ENCODE data around the gene SRGAP1. TPM values are rescaled to one million over a fixed set of nuclear protein-coding genes. Genes with fewer than 3 reads are reported as not detected.

SRGAP1 gene
- total and polyA plus RNA-seq, 4 donors: 13.9 to 17.3 (median 15.2) TPM

DNA sequence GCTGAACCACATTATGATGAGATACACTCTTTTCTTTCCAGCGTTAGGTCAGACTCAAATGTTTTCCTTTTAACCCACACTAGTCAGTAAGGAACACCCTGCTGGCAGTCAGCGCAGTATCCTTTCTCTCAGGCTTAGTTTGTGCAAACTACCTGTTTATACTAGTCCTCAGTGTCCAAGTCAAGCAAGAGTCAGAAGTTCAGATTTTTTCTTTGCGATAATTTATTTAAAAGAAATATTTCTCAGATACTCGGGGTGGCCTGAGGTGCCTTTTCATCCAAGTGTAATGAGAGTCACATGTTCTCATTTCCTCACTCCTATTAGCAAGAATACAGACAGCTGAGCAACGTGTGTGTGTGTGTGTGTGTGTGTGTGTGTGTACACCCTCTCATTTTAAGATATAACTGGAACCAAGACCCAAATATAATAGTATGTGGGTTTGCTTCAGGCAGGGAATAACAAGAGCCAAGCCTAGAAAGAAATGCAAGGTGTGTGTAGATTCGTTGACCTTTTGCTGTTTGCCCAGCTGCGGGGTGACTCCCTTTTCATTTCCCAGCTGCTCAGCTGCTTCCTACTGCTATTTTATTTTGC, 194.9 kb downstream of the SRGAP1 start:
- peak overlapping the region; percentile 22 for H3K27ac ChIP-seq (ENCODE audit: low read depth, low read length)
- WGBS (ENCODE audit: insufficient coverage): 6% methylated on average over 2 of the region's 7 CpGs
- no peaks in the 10 kb centered on the region for H3K27me3 ChIP-seq (ENCODE audit: control insufficient read depth, insufficient read depth, low read length)
- H3K9me3 ChIP-seq (ENCODE audit: control insufficient read depth, insufficient read depth, low read length): no peaks in the 10 kb centered on the region
- H3K4me1 ChIP-seq (ENCODE audit: control insufficient read depth, insufficient read depth, low read length): no peaks in the 10 kb centered on the region
- H3K4me3 ChIP-seq (ENCODE audit: low read depth, low read length): no peak overlapping the region
- no peaks in the 10 kb centered on the region for H3K36me3 ChIP-seq (ENCODE audit: control insufficient read depth, insufficient read depth, low read length)
- DNase-seq (ENCODE audit: low read depth in 4 of 6, low spot score in 6 of 6): peak in 2 of 6 donors; percentile 42 to 54

GRCh38 chr12:64042911-64043310, 198.4 kb downstream of the SRGAP1 start:
- H3K36me3 ChIP-seq (ENCODE audit: control insufficient read depth, insufficient read depth, low read length): no peaks in the 10 kb centered on the region
- H3K4me1 ChIP-seq (ENCODE audit: control insufficient read depth, insufficient read depth, low read length): no peaks in the 10 kb centered on the region
- no CpG with 5 or more reads among the region's 2 CpGs for WGBS (ENCODE audit: insufficient coverage)
- H3K4me3 ChIP-seq (ENCODE audit: low read depth, low read length): no peak overlapping the region
- no peaks in the 10 kb centered on the region for H3K9me3 ChIP-seq (ENCODE audit: control insufficient read depth, insufficient read depth, low read length)
- peak in 1 of 6 donors; percentile 21 for DNase-seq (ENCODE audit: low read depth in 4 of 6, low spot score in 6 of 6)
- H3K27ac ChIP-seq (ENCODE audit: low read depth, low read length): no peak overlapping the region
- no peaks in the 10 kb centered on the region for H3K27me3 ChIP-seq (ENCODE audit: control insufficient read depth, insufficient read depth, low read length)

- no peaks in the 10 kb centered on the region for H3K9me3 ChIP-seq (ENCODE audit: control insufficient read depth, insufficient read depth, low read length)
- H3K36me3 ChIP-seq (ENCODE audit: control insufficient read depth, insufficient read depth, low read length): no peaks in the 10 kb centered on the region
- no peaks in the 10 kb centered on the region for H3K4me1 ChIP-seq (ENCODE audit: control insufficient read depth, insufficient read depth, low read length)
- H3K27ac ChIP-seq (ENCODE audit: low read depth, low read length): no peak overlapping the region
- no CpG with 5 or more reads among the region's 1 CpG for WGBS (ENCODE audit: insufficient coverage)
- DNase-seq (ENCODE audit: low read depth in 4 of 6, low spot score in 6 of 6): no peak
- H3K27me3 ChIP-seq (ENCODE audit: control insufficient read depth, insufficient read depth, low read length): no peaks in the 10 kb centered on the region
- H3K4me3 ChIP-seq (ENCODE audit: low read depth, low read length): no peak overlapping the region
Observed at GRCh38 chr12:64044191-64044590, 199.7 kb downstream of the SRGAP1 start.

- H3K27me3 ChIP-seq (ENCODE audit: control insufficient read depth, insufficient read depth, low read length): no peaks in the 10 kb centered on the region
- H3K4me1 ChIP-seq (ENCODE audit: control insufficient read depth, insufficient read depth, low read length): no peaks in the 10 kb centered on the region
- WGBS (ENCODE audit: insufficient coverage): no CpG with 5 or more reads among the region's 2 CpGs
- DNase-seq (ENCODE audit: low read depth in 4 of 6, low spot score in 6 of 6): no peak
- H3K36me3 ChIP-seq (ENCODE audit: control insufficient read depth, insufficient read depth, low read length): no peaks in the 10 kb centered on the region
- H3K27ac ChIP-seq (ENCODE audit: low read depth, low read length): no peak overlapping the region
- H3K9me3 ChIP-seq (ENCODE audit: control insufficient read depth, insufficient read depth, low read length): peaks cover 3% of the 10 kb centered on the region
- no peak overlapping the region for H3K4me3 ChIP-seq (ENCODE audit: low read depth, low read length)
Observed at GRCh38 chr12:64051057-64051456, 206.6 kb downstream of the SRGAP1 start.

DNA sequence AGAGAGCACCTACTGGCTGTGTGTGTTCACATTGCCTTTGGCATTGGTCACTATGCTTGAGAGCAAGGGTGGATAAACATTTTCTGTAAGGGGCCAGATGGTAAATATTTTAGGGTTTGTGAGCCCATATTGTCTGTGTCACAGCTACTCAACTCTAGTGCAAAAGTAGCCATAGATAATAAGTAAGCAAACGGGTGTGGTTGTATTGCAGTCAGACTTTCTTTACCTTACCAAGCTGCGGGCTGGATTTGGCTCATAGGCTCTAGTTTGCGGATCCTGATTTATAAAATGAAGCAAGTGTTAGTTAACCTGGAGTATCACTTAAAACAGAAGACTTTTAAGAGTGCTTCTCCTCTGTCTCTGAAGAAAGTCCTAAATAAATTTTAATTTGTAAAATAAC, 208.6 kb downstream of the SRGAP1 start:
- no peaks in the 10 kb centered on the region for H3K4me1 ChIP-seq (ENCODE audit: control insufficient read depth, insufficient read depth, low read length)
- H3K4me3 ChIP-seq (ENCODE audit: low read depth, low read length): no peak overlapping the region
- H3K27ac ChIP-seq (ENCODE audit: low read depth, low read length): no peak overlapping the region
- no peaks in the 10 kb centered on the region for H3K27me3 ChIP-seq (ENCODE audit: control insufficient read depth, insufficient read depth, low read length)
- no peak for DNase-seq (ENCODE audit: low read depth in 4 of 6, low spot score in 6 of 6)
- no CpG with 5 or more reads among the region's 3 CpGs for WGBS (ENCODE audit: insufficient coverage)
- H3K9me3 ChIP-seq (ENCODE audit: control insufficient read depth, insufficient read depth, low read length): peaks cover 3% of the 10 kb centered on the region
- H3K36me3 ChIP-seq (ENCODE audit: control insufficient read depth, insufficient read depth, low read length): no peaks in the 10 kb centered on the region

DNA sequence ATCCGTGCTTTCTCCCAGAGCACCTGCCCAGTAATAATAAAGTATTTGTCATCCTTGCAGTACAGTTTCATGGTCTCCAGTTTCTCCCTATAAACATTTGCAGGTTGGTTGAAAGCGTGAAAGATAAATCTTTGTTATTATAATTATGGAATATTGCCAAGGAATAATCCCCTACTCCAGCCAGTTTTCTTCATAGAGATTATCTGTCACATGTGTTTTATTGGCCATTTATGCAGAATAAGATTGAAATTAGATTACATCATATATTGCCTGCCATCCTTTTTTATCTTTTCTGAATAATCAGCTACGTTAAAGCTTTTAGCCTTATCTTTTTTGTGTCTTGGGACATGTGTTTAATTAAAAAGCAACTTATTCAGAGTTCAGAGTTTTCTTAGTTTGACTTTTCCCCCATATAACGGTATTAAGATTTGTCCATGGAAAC, 209.6 kb downstream of the SRGAP1 start:
- Histone ChIP-seq H3K36me3 (ENCODE audit: control insufficient read depth, insufficient read depth, low read length) (no peaks in the 10 kb centered on the region), H3K9me3 (ENCODE audit: control insufficient read depth, insufficient read depth, low read length) (peaks cover 3% of the 10 kb centered on the region), H3K27ac (ENCODE audit: low read depth, low read length) (no peak overlapping the region), H3K4me3 (ENCODE audit: low read depth, low read length) (no peak overlapping the region), H3K27me3 (ENCODE audit: control insufficient read depth, insufficient read depth, low read length) (no peaks in the 10 kb centered on the region), H3K4me1 (ENCODE audit: control insufficient read depth, insufficient read depth, low read length) (no peaks in the 10 kb centered on the region)
- peak in 1 of 6 donors; percentile 37 for DNase-seq (ENCODE audit: low read depth in 4 of 6, low spot score in 6 of 6)
- no CpG with 5 or more reads among the region's 4 CpGs for WGBS (ENCODE audit: insufficient coverage)

GRCh38 chr12:64056741-64057140, 212.2 kb downstream of the SRGAP1 start:
- 88% methylated on average over 1 of the region's 1 CpG for WGBS (ENCODE audit: insufficient coverage)
- H3K9me3 ChIP-seq (ENCODE audit: control insufficient read depth, insufficient read depth, low read length): no peaks in the 10 kb centered on the region
- no peak for DNase-seq (ENCODE audit: low read depth in 4 of 6, low spot score in 6 of 6)
- no peak overlapping the region for H3K4me3 ChIP-seq (ENCODE audit: low read depth, low read length)
- no peak overlapping the region for H3K27ac ChIP-seq (ENCODE audit: low read depth, low read length)
- no peaks in the 10 kb centered on the region for H3K36me3 ChIP-seq (ENCODE audit: control insufficient read depth, insufficient read depth, low read length)
- no peaks in the 10 kb centered on the region for H3K4me1 ChIP-seq (ENCODE audit: control insufficient read depth, insufficient read depth, low read length)
- no peaks in the 10 kb centered on the region for H3K27me3 ChIP-seq (ENCODE audit: control insufficient read depth, insufficient read depth, low read length)

- no peak for DNase-seq (ENCODE audit: low read depth in 4 of 6, low spot score in 6 of 6)
- no peak overlapping the region for H3K4me3 ChIP-seq (ENCODE audit: low read depth, low read length)
- H3K4me1 ChIP-seq (ENCODE audit: control insufficient read depth, insufficient read depth, low read length): no peaks in the 10 kb centered on the region
- H3K27ac ChIP-seq (ENCODE audit: low read depth, low read length): peak overlapping the region; percentile 25
- no peaks in the 10 kb centered on the region for H3K36me3 ChIP-seq (ENCODE audit: control insufficient read depth, insufficient read depth, low read length)
- no peaks in the 10 kb centered on the region for H3K9me3 ChIP-seq (ENCODE audit: control insufficient read depth, insufficient read depth, low read length)
- no peaks in the 10 kb centered on the region for H3K27me3 ChIP-seq (ENCODE audit: control insufficient read depth, insufficient read depth, low read length)
- 69% methylated on average over 2 of the region's 3 CpGs for WGBS (ENCODE audit: insufficient coverage)
Observed at GRCh38 chr12:64057706-64058105, 213.2 kb downstream of the SRGAP1 start.

- DNase-seq (ENCODE audit: low read depth in 4 of 6, low spot score in 6 of 6): no peak
- H3K36me3 ChIP-seq (ENCODE audit: control insufficient read depth, insufficient read depth, low read length): no peaks in the 10 kb centered on the region
- no peaks in the 10 kb centered on the region for H3K27me3 ChIP-seq (ENCODE audit: control insufficient read depth, insufficient read depth, low read length)
- no peaks in the 10 kb centered on the region for H3K4me1 ChIP-seq (ENCODE audit: control insufficient read depth, insufficient read depth, low read length)
- no peak overlapping the region for H3K4me3 ChIP-seq (ENCODE audit: low read depth, low read length)
- WGBS (ENCODE audit: insufficient coverage): 83% methylated on average over 2 of the region's 3 CpGs
- H3K9me3 ChIP-seq (ENCODE audit: control insufficient read depth, insufficient read depth, low read length): no peaks in the 10 kb centered on the region
- H3K27ac ChIP-seq (ENCODE audit: low read depth, low read length): no peak overlapping the region
Observed at GRCh38 chr12:64058541-64059265, 214.2 kb downstream of the SRGAP1 start.

DNA sequence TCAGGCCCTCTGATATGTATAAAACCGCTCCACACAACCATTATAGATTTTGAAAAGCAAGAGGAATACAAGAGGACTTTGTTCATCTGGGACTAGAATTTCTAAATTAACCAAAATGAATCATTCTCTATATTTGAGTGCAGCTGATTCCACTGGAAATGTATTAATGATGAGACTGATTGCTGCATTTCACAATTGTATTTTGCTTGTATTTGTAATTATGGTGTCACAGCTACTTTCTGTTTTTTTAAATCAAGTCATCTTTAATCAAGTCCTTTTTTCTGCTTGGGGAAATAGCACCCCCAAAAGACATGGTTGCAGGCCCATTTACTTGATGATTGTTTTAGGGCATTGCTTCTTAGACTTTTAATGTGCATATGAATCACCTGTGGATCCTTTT, 215.2 kb downstream of the SRGAP1 start:
- Histone ChIP-seq H3K9me3 (ENCODE audit: control insufficient read depth, insufficient read depth, low read length) (no peaks in the 10 kb centered on the region), H3K27me3 (ENCODE audit: control insufficient read depth, insufficient read depth, low read length) (no peaks in the 10 kb centered on the region), H3K4me3 (ENCODE audit: low read depth, low read length) (no peak overlapping the region), H3K27ac (ENCODE audit: low read depth, low read length) (no peak overlapping the region), H3K4me1 (ENCODE audit: control insufficient read depth, insufficient read depth, low read length) (no peaks in the 10 kb centered on the region), H3K36me3 (ENCODE audit: control insufficient read depth, insufficient read depth, low read length) (no peaks in the 10 kb centered on the region)
- no CpG with 5 or more reads among the region's 1 CpG for WGBS (ENCODE audit: insufficient coverage)
- no peak for DNase-seq (ENCODE audit: low read depth in 4 of 6, low spot score in 6 of 6)

Measured in spinal cord (tissue), 10 donors.